ENCODE data around the gene UFC1. TPM values are rescaled to one million over a fixed set of nuclear protein-coding genes. Genes with fewer than 3 reads are reported as not detected.

The UFC1 gene
- total RNA-seq, 1 experiment from 2014 or later: 127 TPM

GRCh38 chr1:161162806-161163205 lies 9.0 kb downstream of the UFC1 start:
- ChIA-PET CTCF (no interaction called here), POLR2A (no interaction called here)
- BruUV-seq (replicated peaks): no TSS peak

GRCh38 chr1:161163793-161164192 lies 10.0 kb downstream of the UFC1 start:
- Histone ChIP-seq H3K27ac (ENCODE audit: low read length) (no peak overlapping the region), H3K9me3 (ENCODE audit: control insufficient read depth, insufficient read depth, low read depth, low read length) (no peaks in the 10 kb centered on the region), H3K4me3 (ENCODE audit: low read depth in 2 of 2, low read length in 2 of 2) (no peak overlapping the region), H3K27me3 (ENCODE audit: control insufficient read depth, insufficient read depth, low read length) (no peaks in the 10 kb centered on the region), H3K36me3 (ENCODE audit: control insufficient read depth, insufficient read depth, low read length) (peaks cover 4% of the 10 kb centered on the region; the same call in 1 of the 2 replicates), H3K4me1 (ENCODE audit: control insufficient read depth, insufficient read depth, low read length) (peaks cover 22% of the 10 kb centered on the region)
- intact Hi-C loops (cut with micrococcal nuclease; ENCODE audit: unreplicated experiment) (no loop called here), in situ Hi-C loops (cut with HindIII; ENCODE audit: low pct_unique_long_range_greater_than_20kb, low sequenced_read_pairs) (no loop called here)
- TSS peak; percentile 61 for BruUV-seq (replicated peaks)
- POLR2A ChIA-PET: interaction anchor here (0.5 kb wide), 1 partner anchor 951 kb away, joined by 5 read pairs; no protein-coding TSS in a partner anchor
- CTCF ChIA-PET: no interaction called here
- no peak for DNase-seq (ENCODE audit: low read depth, low spot score)
- TF ChIP-seq POLR2AphosphoS5 (IDR thresholded peaks at IDR 0.05; ENCODE audit: low read depth, low read length): no peak
- TF ChIP-seq CTCF (IDR thresholded peaks at IDR 0.05): no peak
- TF ChIP-seq SIN3A (IDR thresholded peaks at IDR 0.05; ENCODE audit: borderline replicate concordance, insufficient read depth, low read depth, low read length): no peak
- no peak for TF ChIP-seq REST (IDR thresholded peaks at IDR 0.05; ENCODE audit: insufficient read depth in 1 of 2, low read depth in 2 of 2, low read length in 1 of 2)
- TF ChIP-seq TCF7L2 (IDR thresholded peaks at IDR 0.05; ENCODE audit: low read depth, low read length): no peak
- ATAC-seq: no peak

More at GRCh38 chr1:161162806-161163205, 9.0 kb downstream of the UFC1 start:
- H3K36me3 ChIP-seq (ENCODE audit: control insufficient read depth, insufficient read depth, low read length): peaks cover 5% of the 10 kb centered on the region; the same call in 1 of the 2 replicates
- H3K4me3 ChIP-seq (ENCODE audit: low read depth in 2 of 2, low read length in 2 of 2): no peak overlapping the region
- peaks cover 30% of the 10 kb centered on the region for H3K4me1 ChIP-seq (ENCODE audit: control insufficient read depth, insufficient read depth, low read length)
- TF ChIP-seq SIN3A (IDR thresholded peaks at IDR 0.05; ENCODE audit: borderline replicate concordance, insufficient read depth, low read depth, low read length) (no peak), TCF7L2 (IDR thresholded peaks at IDR 0.05; ENCODE audit: low read depth, low read length) (no peak), CTCF (IDR thresholded peaks at IDR 0.05) (no peak), POLR2AphosphoS5 (IDR thresholded peaks at IDR 0.05; ENCODE audit: low read depth, low read length) (no peak), REST (IDR thresholded peaks at IDR 0.05; ENCODE audit: insufficient read depth in 1 of 2, low read depth in 2 of 2, low read length in 1 of 2) (no peak)
- no peak for DNase-seq (ENCODE audit: low read depth, low spot score)
- no peak for ATAC-seq
- no peaks in the 10 kb centered on the region for H3K9me3 ChIP-seq (ENCODE audit: control insufficient read depth, insufficient read depth, low read depth, low read length)
- H3K27ac ChIP-seq (ENCODE audit: low read length): no peak overlapping the region
- intact Hi-C loops (cut with micrococcal nuclease; ENCODE audit: unreplicated experiment): no loop called here
- no peaks in the 10 kb centered on the region for H3K27me3 ChIP-seq (ENCODE audit: control insufficient read depth, insufficient read depth, low read length)
- in situ Hi-C loops (cut with HindIII; ENCODE audit: low pct_unique_long_range_greater_than_20kb, low sequenced_read_pairs): no loop called here
